Measurements from ENCODE around the gene CNIH3.

DNA sequence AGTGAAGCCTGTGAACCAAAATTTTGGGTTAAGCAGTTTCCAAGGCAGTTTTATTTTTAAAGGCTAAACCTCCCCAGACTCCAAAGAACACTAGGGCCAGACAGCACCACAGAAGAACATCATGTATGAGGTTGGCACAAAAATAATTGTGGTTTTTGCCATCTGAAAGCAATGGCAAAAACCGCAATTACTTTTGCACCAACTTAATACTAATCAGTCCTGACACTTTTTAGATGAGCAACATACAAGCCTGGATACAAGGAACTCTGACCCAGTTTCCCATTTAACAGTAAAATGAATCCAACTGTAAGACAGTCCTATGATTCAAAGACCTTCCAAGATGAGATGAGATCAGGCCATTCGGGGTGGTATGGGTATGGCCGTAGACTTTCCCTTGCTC is 46.8 kb downstream of the CNIH3 start:
- no peak for TF ChIP-seq CTCF (IDR thresholded peaks at IDR 0.05; ENCODE audit: borderline replicate concordance, extremely low read depth, low read length, poor library complexity, severe bottlenecking)
- TF ChIP-seq EZH2 (IDR thresholded peaks at IDR 0.05; ENCODE audit: borderline replicate concordance, low read depth, low read length, severe bottlenecking): no peak

Data from DND-41 (cell line).